Panc1 (cell line): Measurements from ENCODE around the gene TMTC3.

ENCODE experiments used
- POLR2AphosphoS5 ChIP-seq: IDR thresholded peaks from 2 replicates; pipeline ENCODE4 v1.6.1; 2012; ENCODE audit warnings: mild to moderate bottlenecking, low read depth, low read length, moderate library complexity
- SIN3A ChIP-seq: IDR thresholded peaks from 2 replicates; pipeline ENCODE4 v1.6.1; 2012; ENCODE audit warnings: low read depth, mild to moderate bottlenecking, low read length, moderate library complexity, borderline replicate concordance; ENCODE audit not compliant: insufficient read depth
- TF ChIP-seq, protein P1 (sequence below): fragments of 450-650 bp; IDR thresholded peaks from 2 replicates; pipeline ENCODE4 v1.5.1; 2017; ENCODE audit warnings: mild to moderate bottlenecking

DNA sequence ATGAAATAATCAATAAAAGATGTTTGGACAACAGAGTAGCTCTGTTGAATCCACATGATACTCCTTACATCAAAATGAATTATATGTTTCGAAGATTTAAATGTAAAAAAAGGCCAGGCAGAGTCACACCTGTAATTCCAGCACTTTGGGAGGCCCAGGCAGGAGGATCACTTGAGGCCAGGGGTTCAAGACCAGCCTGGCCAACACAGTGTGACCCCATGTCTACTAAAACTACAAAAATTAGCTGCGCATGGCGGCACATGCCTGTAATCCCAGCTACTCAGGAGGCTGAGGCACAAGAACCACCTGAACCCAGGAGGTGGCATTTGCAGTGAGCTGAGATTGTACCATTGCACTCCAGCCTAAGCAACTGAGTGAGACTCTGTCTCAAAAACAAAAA lies 15.0 kb upstream of the TMTC3 start:
- TF ChIP-seq, protein P1, sequence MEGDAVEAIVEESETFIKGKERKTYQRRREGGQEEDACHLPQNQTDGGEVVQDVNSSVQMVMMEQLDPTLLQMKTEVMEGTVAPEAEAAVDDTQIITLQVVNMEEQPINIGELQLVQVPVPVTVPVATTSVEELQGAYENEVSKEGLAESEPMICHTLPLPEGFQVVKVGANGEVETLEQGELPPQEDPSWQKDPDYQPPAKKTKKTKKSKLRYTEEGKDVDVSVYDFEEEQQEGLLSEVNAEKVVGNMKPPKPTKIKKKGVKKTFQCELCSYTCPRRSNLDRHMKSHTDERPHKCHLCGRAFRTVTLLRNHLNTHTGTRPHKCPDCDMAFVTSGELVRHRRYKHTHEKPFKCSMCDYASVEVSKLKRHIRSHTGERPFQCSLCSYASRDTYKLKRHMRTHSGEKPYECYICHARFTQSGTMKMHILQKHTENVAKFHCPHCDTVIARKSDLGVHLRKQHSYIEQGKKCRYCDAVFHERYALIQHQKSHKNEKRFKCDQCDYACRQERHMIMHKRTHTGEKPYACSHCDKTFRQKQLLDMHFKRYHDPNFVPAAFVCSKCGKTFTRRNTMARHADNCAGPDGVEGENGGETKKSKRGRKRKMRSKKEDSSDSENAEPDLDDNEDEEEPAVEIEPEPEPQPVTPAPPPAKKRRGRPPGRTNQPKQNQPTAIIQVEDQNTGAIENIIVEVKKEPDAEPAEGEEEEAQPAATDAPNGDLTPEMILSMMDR = no peak
- no peak for TF ChIP-seq POLR2AphosphoS5
- no peak for TF ChIP-seq SIN3A
